Colonic mucosa (tissue), 4 donors: Measurements from ENCODE around the gene GCH1. TPM values are rescaled to one million over a fixed set of nuclear protein-coding genes. Genes with fewer than 3 reads are reported as not detected.

Experiments
- DNase-seq: peaks from one replicate; pipeline ENCODE4 v3.0.0-alpha.2; 2020
- H3K27ac ChIP-seq: fragments of 200-600 bp; one replicate; pipeline ENCODE4 v1.8.0; 2021
- H3K27me3 ChIP-seq: fragments of 200-600 bp; one replicate; pipeline ENCODE4 v1.8.0; 2021
- H3K36me3 ChIP-seq: fragments of 200-600 bp; one replicate; pipeline ENCODE4 v1.8.0; 2021
- H3K4me1 ChIP-seq: fragments of 200-600 bp; one replicate; pipeline ENCODE4 v1.8.0; 2021; ENCODE audit warnings: mild to moderate bottlenecking
- H3K4me3 ChIP-seq: fragments of 200-600 bp; one replicate; pipeline ENCODE4 v1.8.0; 2021
- H3K9ac ChIP-seq, 2 donors: one replicate each; pipeline ENCODE4 v1.7.0; 2013; ENCODE audit warnings: control low read depth in 2 of 2, low read depth in 2 of 2, low read length in 2 of 2
- H3K9me3 ChIP-seq: fragments of 200-600 bp; one replicate; pipeline ENCODE4 v1.8.0; 2021
- intact Hi-C: fragments of 100-400 bp; cut with DNase I; formaldehyde crosslinking; loops from one replicate; pipeline ENCODE4 v1.14.1; 2022
- total RNA-seq, 2 donors: library from RNA; stranded (reverse); fragmentation: NEBNext Ultra II Directional in 1 of 2; extraction: Animal tissue kit (Norgen Biotek cat#: 25700) in 1 of 2; gene quantifications; one replicate each; pipeline ENCODE4 v1.2.1, GENCODE V29; 2021
- TF ChIP-seq, protein P1 (sequence below): fragments of 200-600 bp; IDR thresholded peaks from one replicate; pipeline ENCODE4 v1.8.0; 2022; ENCODE audit warnings: antibody characterized with exemption, mild to moderate bottlenecking
- donor health status: healthy.
- donor health status: DM: no; HTN: no; CAD: no.
- donor health status: DM: no; HTN: no; CAD: no.

GCH1 gene
- total RNA-seq, 2 donors from 2014 or later, result 20.4 to 30.8 TPM

DNA sequence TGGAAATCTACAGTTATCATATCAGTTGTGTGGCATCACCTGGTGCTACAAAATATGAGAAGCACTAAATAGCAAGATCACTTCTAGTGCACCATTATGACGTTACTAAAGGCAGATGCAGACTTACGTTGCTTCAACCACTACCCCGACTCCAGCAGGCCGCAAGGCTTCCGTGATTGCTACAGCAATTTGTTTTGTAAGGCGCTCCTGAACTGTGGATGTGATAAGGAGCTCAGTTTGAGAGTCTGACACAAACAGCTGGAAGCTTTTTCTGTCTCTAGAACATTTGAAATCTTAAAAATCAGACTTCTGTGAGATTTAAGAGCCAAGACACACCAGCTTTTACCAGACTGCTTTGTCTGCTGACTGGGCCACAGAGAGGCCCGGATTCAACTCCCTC, 57.0 kb downstream of the GCH1 start:
- DNase-seq, result no peak
- Histone ChIP-seq H3K27ac (no peak overlapping the region), H3K9ac (no peak overlapping the region), H3K4me1 (no peaks in the 10 kb centered on the region), H3K27me3 (no peaks in the 10 kb centered on the region), H3K4me3 (no peak overlapping the region), H3K9me3 (no peaks in the 10 kb centered on the region), H3K36me3 (no peaks in the 10 kb centered on the region)
- intact Hi-C loops, result no loop called here
- TF ChIP-seq, protein P1, sequence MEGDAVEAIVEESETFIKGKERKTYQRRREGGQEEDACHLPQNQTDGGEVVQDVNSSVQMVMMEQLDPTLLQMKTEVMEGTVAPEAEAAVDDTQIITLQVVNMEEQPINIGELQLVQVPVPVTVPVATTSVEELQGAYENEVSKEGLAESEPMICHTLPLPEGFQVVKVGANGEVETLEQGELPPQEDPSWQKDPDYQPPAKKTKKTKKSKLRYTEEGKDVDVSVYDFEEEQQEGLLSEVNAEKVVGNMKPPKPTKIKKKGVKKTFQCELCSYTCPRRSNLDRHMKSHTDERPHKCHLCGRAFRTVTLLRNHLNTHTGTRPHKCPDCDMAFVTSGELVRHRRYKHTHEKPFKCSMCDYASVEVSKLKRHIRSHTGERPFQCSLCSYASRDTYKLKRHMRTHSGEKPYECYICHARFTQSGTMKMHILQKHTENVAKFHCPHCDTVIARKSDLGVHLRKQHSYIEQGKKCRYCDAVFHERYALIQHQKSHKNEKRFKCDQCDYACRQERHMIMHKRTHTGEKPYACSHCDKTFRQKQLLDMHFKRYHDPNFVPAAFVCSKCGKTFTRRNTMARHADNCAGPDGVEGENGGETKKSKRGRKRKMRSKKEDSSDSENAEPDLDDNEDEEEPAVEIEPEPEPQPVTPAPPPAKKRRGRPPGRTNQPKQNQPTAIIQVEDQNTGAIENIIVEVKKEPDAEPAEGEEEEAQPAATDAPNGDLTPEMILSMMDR, result no peak

DNA sequence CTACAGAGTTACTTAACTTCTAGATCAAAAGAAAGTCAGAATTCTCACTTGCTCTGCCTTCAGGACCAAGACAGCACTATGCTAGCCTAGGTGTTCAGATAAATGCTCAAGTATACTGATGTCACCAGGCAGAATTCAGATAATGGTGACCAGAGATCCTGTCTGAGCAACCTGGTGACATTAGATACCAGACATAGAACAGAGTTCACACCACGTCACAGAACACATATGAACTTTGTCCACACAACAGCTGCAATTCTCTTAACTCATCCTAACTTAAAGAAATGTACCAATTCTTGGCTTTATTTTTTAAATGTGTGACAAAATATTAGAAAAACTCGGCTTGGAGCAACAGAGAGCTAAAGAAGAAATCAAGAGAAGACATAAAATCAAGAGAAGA, 58.1 kb downstream of the GCH1 start:
- TF ChIP-seq, protein P1, result no peak

DNA sequence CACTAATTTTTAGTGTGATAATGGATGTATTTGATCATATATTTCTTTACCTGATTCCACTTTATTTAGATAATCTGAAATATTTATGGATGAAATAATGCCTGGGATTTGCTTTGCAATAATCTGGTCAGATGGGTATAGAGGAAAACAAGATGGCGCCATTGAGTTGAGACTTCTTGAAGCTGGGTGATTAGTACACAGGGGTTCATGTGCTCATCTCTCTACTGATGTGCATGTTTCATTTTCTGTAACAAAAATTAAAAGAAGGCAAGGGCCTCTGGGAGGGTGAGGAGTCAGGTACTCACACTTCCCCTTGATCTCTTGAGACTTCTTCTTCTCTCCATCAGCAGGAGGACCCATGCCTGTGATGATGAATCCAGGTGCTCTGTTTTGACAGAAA, 61.8 kb downstream of the GCH1 start:
- Histone ChIP-seq H3K4me1 (no peaks in the 10 kb centered on the region), H3K27ac (no peak overlapping the region), H3K9me3 (no peaks in the 10 kb centered on the region), H3K27me3 (no peaks in the 10 kb centered on the region), H3K4me3 (no peak overlapping the region), H3K36me3 (no peaks in the 10 kb centered on the region), H3K9ac (no peak overlapping the region)
- TF ChIP-seq, protein P1, result no peak
- intact Hi-C loops, result no loop called here
- no peak for DNase-seq

More for the DNA sequence above, 58.1 kb downstream of the GCH1 start:
- DNase-seq, result no peak
- H3K27ac ChIP-seq, result no peak overlapping the region
- intact Hi-C loops, result no loop called here
- H3K9ac ChIP-seq, result no peak overlapping the region
- no peaks in the 10 kb centered on the region for H3K9me3 ChIP-seq
- H3K4me1 ChIP-seq, result no peaks in the 10 kb centered on the region
- no peaks in the 10 kb centered on the region for H3K36me3 ChIP-seq
- H3K4me3 ChIP-seq, result no peak overlapping the region
- H3K27me3 ChIP-seq, result no peaks in the 10 kb centered on the region

- intact Hi-C loops, result no loop called here
- no peak overlapping the region for H3K27ac ChIP-seq
- no peaks in the 10 kb centered on the region for H3K4me1 ChIP-seq
- H3K9ac ChIP-seq, result no peak overlapping the region
- H3K4me3 ChIP-seq, result no peak overlapping the region
- no peaks in the 10 kb centered on the region for H3K36me3 ChIP-seq
- TF ChIP-seq, protein P1, result no peak
- H3K9me3 ChIP-seq, result no peaks in the 10 kb centered on the region
- DNase-seq, result no peak
- H3K27me3 ChIP-seq, result no peaks in the 10 kb centered on the region
These were observed 62.3 kb downstream of the GCH1 start for GRCh38 chr14:54840336-54840735.

- H3K9me3 ChIP-seq, result no peaks in the 10 kb centered on the region
- no peak for DNase-seq
- no peak overlapping the region for H3K4me3 ChIP-seq
- TF ChIP-seq, protein P1, result no peak
- H3K27me3 ChIP-seq, result no peaks in the 10 kb centered on the region
- intact Hi-C loops, result no loop called here
- no peak overlapping the region for H3K9ac ChIP-seq
- H3K36me3 ChIP-seq, result no peaks in the 10 kb centered on the region
- no peak overlapping the region for H3K27ac ChIP-seq
- H3K4me1 ChIP-seq, result no peaks in the 10 kb centered on the region
These were observed 62.9 kb downstream of the GCH1 start for GRCh38 chr14:54839701-54840119.
